Measurements from ENCODE around the gene GNA12. TPM values are rescaled to one million over a fixed set of nuclear protein-coding genes. Genes with fewer than 3 reads are reported as not detected.
A peak's percentile ranks its signal among the peaks of the same experiment; 100 is the strongest.

GNA12 gene
- total RNA-seq, 1 experiment from 2014 or later = 15.0 TPM

DNA sequence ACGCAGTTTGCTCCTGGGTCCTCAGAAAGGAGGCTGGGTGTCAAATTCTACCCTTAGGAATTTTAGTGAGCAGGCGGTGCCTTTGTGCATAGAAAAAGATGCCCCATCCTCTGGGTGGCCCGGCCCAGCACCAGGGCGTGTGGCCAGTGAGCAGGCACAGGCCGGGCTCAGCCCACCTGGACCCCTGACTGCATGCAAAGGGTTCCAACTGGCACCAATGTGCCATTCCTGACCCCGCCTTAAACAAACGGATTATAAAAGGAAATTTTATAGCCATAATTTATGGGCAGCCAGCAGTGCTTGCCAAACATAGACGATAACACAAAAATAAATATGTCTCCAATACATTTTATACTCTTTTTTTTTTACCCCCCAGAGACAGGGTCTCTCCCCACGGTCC lies 40.1 kb upstream of the GNA12 start:
- no peak overlapping the region for H3K27ac ChIP-seq (ENCODE audit: low read length)
- no peak for DNase-seq

DNA sequence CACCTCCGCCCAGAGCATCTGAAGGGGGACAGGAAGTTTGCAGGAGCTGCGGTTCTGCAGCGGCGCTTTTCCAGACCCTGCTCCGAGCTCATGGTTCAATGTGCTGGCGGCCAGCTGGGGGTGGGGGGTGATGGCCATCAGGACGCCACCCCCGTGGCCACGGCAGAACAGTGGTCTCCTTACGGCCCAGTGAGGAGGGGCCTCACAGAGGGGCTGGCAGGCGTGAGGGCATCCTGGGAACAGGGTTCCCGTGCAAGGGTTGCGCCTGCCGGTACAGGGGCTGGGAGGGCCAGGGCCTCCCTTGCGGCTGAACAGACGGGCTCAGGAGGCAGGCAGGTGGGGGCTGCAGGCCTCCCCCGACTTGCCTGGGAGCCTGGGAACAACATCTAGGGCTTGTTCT lies 39.0 kb upstream of the GNA12 start:
- DNase-seq (no peak), ATAC-seq (no peak)
- TF ChIP-seq, protein P1, sequence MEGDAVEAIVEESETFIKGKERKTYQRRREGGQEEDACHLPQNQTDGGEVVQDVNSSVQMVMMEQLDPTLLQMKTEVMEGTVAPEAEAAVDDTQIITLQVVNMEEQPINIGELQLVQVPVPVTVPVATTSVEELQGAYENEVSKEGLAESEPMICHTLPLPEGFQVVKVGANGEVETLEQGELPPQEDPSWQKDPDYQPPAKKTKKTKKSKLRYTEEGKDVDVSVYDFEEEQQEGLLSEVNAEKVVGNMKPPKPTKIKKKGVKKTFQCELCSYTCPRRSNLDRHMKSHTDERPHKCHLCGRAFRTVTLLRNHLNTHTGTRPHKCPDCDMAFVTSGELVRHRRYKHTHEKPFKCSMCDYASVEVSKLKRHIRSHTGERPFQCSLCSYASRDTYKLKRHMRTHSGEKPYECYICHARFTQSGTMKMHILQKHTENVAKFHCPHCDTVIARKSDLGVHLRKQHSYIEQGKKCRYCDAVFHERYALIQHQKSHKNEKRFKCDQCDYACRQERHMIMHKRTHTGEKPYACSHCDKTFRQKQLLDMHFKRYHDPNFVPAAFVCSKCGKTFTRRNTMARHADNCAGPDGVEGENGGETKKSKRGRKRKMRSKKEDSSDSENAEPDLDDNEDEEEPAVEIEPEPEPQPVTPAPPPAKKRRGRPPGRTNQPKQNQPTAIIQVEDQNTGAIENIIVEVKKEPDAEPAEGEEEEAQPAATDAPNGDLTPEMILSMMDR (conservative IDR thresholded peaks at IDR 0.05; ENCODE audit: low read depth, low read length) = no peak
- TF ChIP-seq EZH2 (IDR thresholded peaks at IDR 0.05; ENCODE audit: low read length, unreplicated experiment) = no peak
- TF ChIP-seq EZH2phosphoT487 (IDR thresholded peaks at IDR 0.05; ENCODE audit: borderline replicate concordance, low read length) = no peak
- Histone ChIP-seq H3K36me3 (ENCODE audit: low read depth, low read length) (no peaks in the 10 kb centered on the region), H3K27ac (ENCODE audit: low read length) (no peak overlapping the region), H3K4me3 (ENCODE audit: low read length) (no peak overlapping the region), H3K4me1 (ENCODE audit: insufficient read depth, low read length) (peaks cover 3% of the 10 kb centered on the region; the same call in 1 of the 2 replicates), H3K79me2 (ENCODE audit: low read length) (no peaks in the 10 kb centered on the region), H4K20me1 (ENCODE audit: low read length) (no peaks in the 10 kb centered on the region), H3K27me3 (ENCODE audit: low read length) (no peaks in the 10 kb centered on the region), H3K9ac (ENCODE audit: low read length) (no peak overlapping the region), H3K4me2 (ENCODE audit: low read length) (no peak overlapping the region), H2AFZ (ENCODE audit: low read length) (no peak overlapping the region), H3K9me2 (replicated peaks; ENCODE audit: low read length) (no peaks in the 10 kb centered on the region), H3K9me3 (ENCODE audit: low read length) (no peaks in the 10 kb centered on the region), H3F3A (ENCODE audit: low read length, unreplicated experiment) (no peaks in the 10 kb centered on the region)
- CTCF ChIA-PET = no interaction called here
- no TSS peak for BruUV-seq (replicated peaks)
- intact Hi-C loops (cut with micrococcal nuclease) = no loop called here
- POLR2A ChIA-PET (ENCODE audit: unreplicated experiment) = no interaction called here

More for the DNA sequence above, 40.1 kb upstream of the GNA12 start:
- no peaks in the 10 kb centered on the region for H3K27me3 ChIP-seq (ENCODE audit: low read length)
- peaks cover 3% of the 10 kb centered on the region; the same call in 1 of the 2 replicates for H3K4me1 ChIP-seq (ENCODE audit: insufficient read depth, low read length)
- H2AFZ ChIP-seq (ENCODE audit: low read length) = no peak overlapping the region
- H3F3A ChIP-seq (ENCODE audit: low read length, unreplicated experiment) = no peaks in the 10 kb centered on the region
- BruUV-seq (replicated peaks) = no TSS peak
- no peaks in the 10 kb centered on the region for H3K36me3 ChIP-seq (ENCODE audit: low read depth, low read length)
- H3K4me3 ChIP-seq (ENCODE audit: low read length) = no peak overlapping the region
- no peaks in the 10 kb centered on the region for H3K9me3 ChIP-seq (ENCODE audit: low read length)
- TF ChIP-seq EZH2 (IDR thresholded peaks at IDR 0.05; ENCODE audit: low read length, unreplicated experiment) = no peak
- TF ChIP-seq EZH2phosphoT487 (IDR thresholded peaks at IDR 0.05; ENCODE audit: borderline replicate concordance, low read length) = no peak
- TF ChIP-seq, protein P1 (conservative IDR thresholded peaks at IDR 0.05; ENCODE audit: low read depth, low read length) = no peak
- no peaks in the 10 kb centered on the region for H3K79me2 ChIP-seq (ENCODE audit: low read length)
- no peaks in the 10 kb centered on the region for H4K20me1 ChIP-seq (ENCODE audit: low read length)
- ChIA-PET POLR2A (ENCODE audit: unreplicated experiment) (no interaction called here), CTCF (no interaction called here)
- peak; percentile 55 for ATAC-seq
- no peak overlapping the region for H3K4me2 ChIP-seq (ENCODE audit: low read length)
- no peak overlapping the region for H3K9ac ChIP-seq (ENCODE audit: low read length)
- no peaks in the 10 kb centered on the region for H3K9me2 ChIP-seq (replicated peaks; ENCODE audit: low read length)
- intact Hi-C loops (cut with micrococcal nuclease) = no loop called here

DNA sequence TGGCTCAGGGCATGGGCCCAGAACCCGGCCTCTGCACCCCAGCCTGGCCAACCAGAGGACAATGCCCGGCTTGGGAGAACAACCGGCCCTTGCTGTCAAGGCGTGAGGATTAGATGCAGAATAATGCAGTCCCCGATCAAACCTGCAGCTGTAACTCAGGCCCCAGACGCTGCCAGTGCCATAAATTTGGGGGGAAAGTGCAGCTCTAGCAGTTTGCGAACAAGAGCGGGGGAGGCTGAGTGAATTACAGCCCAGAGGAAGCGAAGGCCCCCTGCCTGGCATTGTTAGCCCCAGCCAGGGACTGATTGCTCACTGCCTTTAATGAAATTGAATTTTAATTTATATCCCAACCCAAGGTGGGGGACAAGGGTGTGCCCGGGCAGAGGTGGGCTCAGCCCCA lies 38.0 kb upstream of the GNA12 start:
- intact Hi-C loops (cut with micrococcal nuclease) = no loop called here
- CTCF ChIA-PET = no interaction called here
- Histone ChIP-seq H3K36me3 (ENCODE audit: low read depth, low read length) (no peaks in the 10 kb centered on the region), H3K9me2 (replicated peaks; ENCODE audit: low read length) (no peaks in the 10 kb centered on the region), H4K20me1 (ENCODE audit: low read length) (no peaks in the 10 kb centered on the region), H3K9me3 (ENCODE audit: low read length) (no peaks in the 10 kb centered on the region), H3K4me3 (ENCODE audit: low read length) (no peak overlapping the region), H3K4me2 (ENCODE audit: low read length) (no peak overlapping the region), H3K27ac (ENCODE audit: low read length) (no peak overlapping the region), H3K4me1 (ENCODE audit: insufficient read depth, low read length) (peaks cover 3% of the 10 kb centered on the region; the same call in 1 of the 2 replicates), H3K27me3 (ENCODE audit: low read length) (no peaks in the 10 kb centered on the region), H3K9ac (ENCODE audit: low read length) (no peak overlapping the region), H3F3A (ENCODE audit: low read length, unreplicated experiment) (no peaks in the 10 kb centered on the region), H3K79me2 (ENCODE audit: low read length) (no peaks in the 10 kb centered on the region), H2AFZ (ENCODE audit: low read length) (no peak overlapping the region)
- no TSS peak for BruUV-seq (replicated peaks)
- no peak for DNase-seq
- POLR2A ChIA-PET (ENCODE audit: unreplicated experiment) = no interaction called here
- no peak for ATAC-seq
- no peak for TF ChIP-seq EZH2 (IDR thresholded peaks at IDR 0.05; ENCODE audit: low read length, unreplicated experiment)
- no peak for TF ChIP-seq EZH2phosphoT487 (IDR thresholded peaks at IDR 0.05; ENCODE audit: borderline replicate concordance, low read length)
- TF ChIP-seq, protein P1 (conservative IDR thresholded peaks at IDR 0.05; ENCODE audit: low read depth, low read length) = no peak

Data from PC-3 (cell line).